H1 (cell line): ENCODE results near the gene PIAS1. TPM values are rescaled to one million over a fixed set of nuclear protein-coding genes. Genes with fewer than 3 reads are reported as not detected.

Experiments
- CBX5 ChIP-seq: fragments of 300-800, 300-1000 bp; sonication (generic); IDR thresholded peaks from 2 replicates; pipeline ENCODE4 v1.7.1; 2016; ENCODE audit warnings: antibody characterized with exemption, low read length, low read depth
- FOSL1 ChIP-seq: IDR thresholded peaks from 2 replicates; pipeline ENCODE4 v1.6.1; 2011; ENCODE audit warnings: mild to moderate bottlenecking, low read depth, low read length, moderate library complexity; ENCODE audit not compliant: insufficient read depth
- HDAC2 ChIP-seq, 2 experiments: fragments of 300-600 bp in 1 of 2; sonication (generic) in 1 of 2; IDR thresholded peaks; 2 replicates each; pipeline ENCODE4 v1.6.1; 2011 to 2012; ENCODE audit warnings: low read depth in 2 of 2, low read length in 2 of 2, mild to moderate bottlenecking in 2 of 2, moderate library complexity in 2 of 2, borderline replicate concordance in 1 of 2, inconsistent platforms in 1 of 2
- polyA plus RNA-seq, 7 experiments: library from polyadenylated mRNA; depleted of rRNA in 3 of 7; stranded (reverse) in 5 of 7; unstranded in 2 of 7; fragments of >200 nt in 5 of 7; fragments of 200-250 nt in 2 of 7; gene quantifications; 1 replicate in 5 of 7; 2 replicates in 1 of 7; 4 replicates in 1 of 7; pipeline versions ENCODE4 v1.2.1 to v1.2.3, GENCODE V29; 2011 to 2013; ENCODE audit warnings: missing spikeins in 2 of 7, mixed read lengths in 2 of 7
- total RNA-seq: library from RNA; stranded (reverse); fragmentation: NEBNext Ultra II Directional; extraction: Animal tissue kit (Norgen Biotek cat#: 25700); gene quantifications from 2 replicates; pipeline ENCODE4 v1.2.1, GENCODE V29; 2021
- TF ChIP-seq, protein P1 (sequence below): fragments of 300-600 bp; sonication (generic); IDR thresholded peaks from 2 replicates; pipeline ENCODE4 v1.7.1; 2012; ENCODE audit warnings: low read length, moderate library complexity, mild to moderate bottlenecking, inconsistent platforms; ENCODE audit not compliant: insufficient replicate concordance

Gene PIAS1
- total and polyA plus RNA-seq, 2 of the 8 experiments (the other 6 are each of a cell fraction or from before 2014, with no cell fraction given), result 30.8 to 34.5 TPM

- TF ChIP-seq, protein P1, sequence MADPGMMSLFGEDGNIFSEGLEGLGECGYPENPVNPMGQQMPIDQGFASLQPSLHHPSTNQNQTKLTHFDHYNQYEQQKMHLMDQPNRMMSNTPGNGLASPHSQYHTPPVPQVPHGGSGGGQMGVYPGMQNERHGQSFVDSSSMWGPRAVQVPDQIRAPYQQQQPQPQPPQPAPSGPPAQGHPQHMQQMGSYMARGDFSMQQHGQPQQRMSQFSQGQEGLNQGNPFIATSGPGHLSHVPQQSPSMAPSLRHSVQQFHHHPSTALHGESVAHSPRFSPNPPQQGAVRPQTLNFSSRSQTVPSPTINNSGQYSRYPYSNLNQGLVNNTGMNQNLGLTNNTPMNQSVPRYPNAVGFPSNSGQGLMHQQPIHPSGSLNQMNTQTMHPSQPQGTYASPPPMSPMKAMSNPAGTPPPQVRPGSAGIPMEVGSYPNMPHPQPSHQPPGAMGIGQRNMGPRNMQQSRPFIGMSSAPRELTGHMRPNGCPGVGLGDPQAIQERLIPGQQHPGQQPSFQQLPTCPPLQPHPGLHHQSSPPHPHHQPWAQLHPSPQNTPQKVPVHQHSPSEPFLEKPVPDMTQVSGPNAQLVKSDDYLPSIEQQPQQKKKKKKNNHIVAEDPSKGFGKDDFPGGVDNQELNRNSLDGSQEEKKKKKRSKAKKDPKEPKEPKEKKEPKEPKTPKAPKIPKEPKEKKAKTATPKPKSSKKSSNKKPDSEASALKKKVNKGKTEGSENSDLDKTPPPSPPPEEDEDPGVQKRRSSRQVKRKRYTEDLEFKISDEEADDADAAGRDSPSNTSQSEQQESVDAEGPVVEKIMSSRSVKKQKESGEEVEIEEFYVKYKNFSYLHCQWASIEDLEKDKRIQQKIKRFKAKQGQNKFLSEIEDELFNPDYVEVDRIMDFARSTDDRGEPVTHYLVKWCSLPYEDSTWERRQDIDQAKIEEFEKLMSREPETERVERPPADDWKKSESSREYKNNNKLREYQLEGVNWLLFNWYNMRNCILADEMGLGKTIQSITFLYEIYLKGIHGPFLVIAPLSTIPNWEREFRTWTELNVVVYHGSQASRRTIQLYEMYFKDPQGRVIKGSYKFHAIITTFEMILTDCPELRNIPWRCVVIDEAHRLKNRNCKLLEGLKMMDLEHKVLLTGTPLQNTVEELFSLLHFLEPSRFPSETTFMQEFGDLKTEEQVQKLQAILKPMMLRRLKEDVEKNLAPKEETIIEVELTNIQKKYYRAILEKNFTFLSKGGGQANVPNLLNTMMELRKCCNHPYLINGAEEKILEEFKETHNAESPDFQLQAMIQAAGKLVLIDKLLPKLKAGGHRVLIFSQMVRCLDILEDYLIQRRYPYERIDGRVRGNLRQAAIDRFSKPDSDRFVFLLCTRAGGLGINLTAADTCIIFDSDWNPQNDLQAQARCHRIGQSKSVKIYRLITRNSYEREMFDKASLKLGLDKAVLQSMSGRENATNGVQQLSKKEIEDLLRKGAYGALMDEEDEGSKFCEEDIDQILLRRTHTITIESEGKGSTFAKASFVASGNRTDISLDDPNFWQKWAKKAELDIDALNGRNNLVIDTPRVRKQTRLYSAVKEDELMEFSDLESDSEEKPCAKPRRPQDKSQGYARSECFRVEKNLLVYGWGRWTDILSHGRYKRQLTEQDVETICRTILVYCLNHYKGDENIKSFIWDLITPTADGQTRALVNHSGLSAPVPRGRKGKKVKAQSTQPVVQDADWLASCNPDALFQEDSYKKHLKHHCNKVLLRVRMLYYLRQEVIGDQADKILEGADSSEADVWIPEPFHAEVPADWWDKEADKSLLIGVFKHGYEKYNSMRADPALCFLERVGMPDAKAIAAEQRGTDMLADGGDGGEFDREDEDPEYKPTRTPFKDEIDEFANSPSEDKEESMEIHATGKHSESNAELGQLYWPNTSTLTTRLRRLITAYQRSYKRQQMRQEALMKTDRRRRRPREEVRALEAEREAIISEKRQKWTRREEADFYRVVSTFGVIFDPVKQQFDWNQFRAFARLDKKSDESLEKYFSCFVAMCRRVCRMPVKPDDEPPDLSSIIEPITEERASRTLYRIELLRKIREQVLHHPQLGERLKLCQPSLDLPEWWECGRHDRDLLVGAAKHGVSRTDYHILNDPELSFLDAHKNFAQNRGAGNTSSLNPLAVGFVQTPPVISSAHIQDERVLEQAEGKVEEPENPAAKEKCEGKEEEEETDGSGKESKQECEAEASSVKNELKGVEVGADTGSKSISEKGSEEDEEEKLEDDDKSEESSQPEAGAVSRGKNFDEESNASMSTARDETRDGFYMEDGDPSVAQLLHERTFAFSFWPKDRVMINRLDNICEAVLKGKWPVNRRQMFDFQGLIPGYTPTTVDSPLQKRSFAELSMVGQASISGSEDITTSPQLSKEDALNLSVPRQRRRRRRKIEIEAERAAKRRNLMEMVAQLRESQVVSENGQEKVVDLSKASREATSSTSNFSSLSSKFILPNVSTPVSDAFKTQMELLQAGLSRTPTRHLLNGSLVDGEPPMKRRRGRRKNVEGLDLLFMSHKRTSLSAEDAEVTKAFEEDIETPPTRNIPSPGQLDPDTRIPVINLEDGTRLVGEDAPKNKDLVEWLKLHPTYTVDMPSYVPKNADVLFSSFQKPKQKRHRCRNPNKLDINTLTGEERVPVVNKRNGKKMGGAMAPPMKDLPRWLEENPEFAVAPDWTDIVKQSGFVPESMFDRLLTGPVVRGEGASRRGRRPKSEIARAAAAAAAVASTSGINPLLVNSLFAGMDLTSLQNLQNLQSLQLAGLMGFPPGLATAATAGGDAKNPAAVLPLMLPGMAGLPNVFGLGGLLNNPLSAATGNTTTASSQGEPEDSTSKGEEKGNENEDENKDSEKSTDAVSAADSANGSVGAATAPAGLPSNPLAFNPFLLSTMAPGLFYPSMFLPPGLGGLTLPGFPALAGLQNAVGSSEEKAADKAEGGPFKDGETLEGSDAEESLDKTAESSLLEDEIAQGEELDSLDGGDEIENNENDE, result no peak
- TF ChIP-seq FOSL1 (no peak), CBX5 (no peak), HDAC2 (IDR thresholded peaks at IDR 0.05; ENCODE audit: borderline replicate concordance in 1 of 2, low read depth in 2 of 2, low read length in 2 of 2) (no peak)
Observed at GRCh38 chr15:68214838-68215254, 160.7 kb downstream of the PIAS1 start (continued).
